HCT116 (cell line): ENCODE measurements around the gene DDX28. TPM values are rescaled to one million over a fixed set of nuclear protein-coding genes. Genes with fewer than 3 reads are reported as not detected.
"Not testable (repeated sequence)": the region's sequence is repeated elsewhere in the genome, so short reads cannot be mapped to it uniquely, and the experiment has no call there.

Experiments used
- ATAC-seq: fragments of 200-7000 bp; cut with Tn5 transposase; 2 replicates; pipeline ENCODE4 v1.9.1; 2020; ENCODE audit warnings: mild to moderate bottlenecking, moderate library complexity
- BruUV-seq: library from RNA; stranded (reverse); fragments of 400-500 nt; replicated peaks from 2 replicates; lab custom pipeline; 2021; lab: Mats Ljungman, UMichigan
- CTCF ChIA-PET: fragments of 300-600 bp; sonication (Branson Sonifier 250); formaldehyde crosslinking; loops from one replicate; lab custom pipeline; 2021; ENCODE audit warnings: antibody characterized with exemption; lab: Charles Lee
- POLR2A ChIA-PET: fragments of 300-600, 350-600 bp; sonication (Branson Sonifier 250); formaldehyde crosslinking; loops from one replicate; lab custom pipeline; 2021; ENCODE audit warnings: antibody characterized with exemption; lab: Charles Lee
- RAD21 ChIA-PET, 2 experiments: fragments of 300-600 bp; sonication (Branson Sonifier 250); formaldehyde crosslinking; loops; one replicate each; lab custom pipeline; 2023; ENCODE audit warnings: low total read pairs in 2 of 2; ENCODE audit not compliant: uncharacterized antibody in 2 of 2, unreplicated experiment in 2 of 2, low non-redundant PET in 1 of 2; lab: Charles Lee
- DNase-seq: peaks from one replicate; pipeline ENCODE4 v3.0.0-alpha.2; 2010; ENCODE audit warnings: low read depth, low spot score
- H2AFZ ChIP-seq: fragments of 200-600 bp; shearing (Covaris generic), sonication (generic); 2 replicates; pipeline ENCODE4 v1.6.1; 2017; ENCODE audit warnings: low read depth, mixed run types, mixed read lengths, antibody characterized with exemption, low read length; ENCODE audit not compliant: poor library complexity, severe bottlenecking
- H3K27ac ChIP-seq: 2 replicates; pipeline ENCODE4 v1.5.1; 2012; ENCODE audit warnings: low read depth, low read length
- H3K27me3 ChIP-seq: fragments of 200-600 bp; sonication (generic); 2 replicates; pipeline ENCODE4 v1.6.1; 2016; ENCODE audit warnings: mixed run types, low read length, mixed read lengths; ENCODE audit not compliant: insufficient read depth
- H3K36me3 ChIP-seq, 2 experiments: fragments of 200-500 bp in 1 of 2; fragments of 200-600 bp in 1 of 2; sonication (Bioruptor generic) in 1 of 2; sonication (generic) in 1 of 2; 2 replicates each; pipeline versions ENCODE4 v1.5.1 to v1.6.1; 2014 to 2016; ENCODE audit warnings: low read length in 2 of 2, inconsistent platforms in 1 of 2, mixed read lengths in 1 of 2, mixed run types in 1 of 2; ENCODE audit not compliant: insufficient read depth in 2 of 2, control insufficient read depth in 1 of 2
- H3K4me1 ChIP-seq, 2 experiments: fragments of 200-600 bp in 1 of 2; sonication (generic) in 1 of 2; 2 replicates each; pipeline versions ENCODE4 v1.5.1 to v1.6.1; 2012 to 2017; ENCODE audit warnings: low read length in 2 of 2, inconsistent platforms in 1 of 2, mild to moderate bottlenecking in 1 of 2, mixed read lengths in 1 of 2, mixed run types in 1 of 2, moderate library complexity in 1 of 2; ENCODE audit not compliant: insufficient read depth in 2 of 2, control insufficient read depth in 1 of 2
- H3K4me2 ChIP-seq: fragments of 200-600 bp; sonication (generic); 2 replicates; pipeline ENCODE4 v1.6.1; 2017; ENCODE audit warnings: mixed run types, low read length, mixed read lengths
- H3K4me3 ChIP-seq, 2 experiments: fragments of 200-600 bp in 1 of 2; sonication (generic) in 1 of 2; replicated peaks in 1 of 2; 2 replicates each; pipeline ENCODE4 v1.5.1; 2011 to 2016; ENCODE audit warnings: low read length in 2 of 2, control low read depth in 1 of 2, low read depth in 1 of 2, mild to moderate bottlenecking in 1 of 2, mixed read lengths in 1 of 2, mixed run types in 1 of 2
- H3K79me2 ChIP-seq: fragments of 200-600 bp; sonication (generic); 2 replicates; pipeline ENCODE4 v1.6.1; 2017; ENCODE audit warnings: mild to moderate bottlenecking, mixed run types, low read length, moderate library complexity, mixed read lengths; ENCODE audit not compliant: insufficient read depth
- H3K9ac ChIP-seq: fragments of 200-600 bp; sonication (generic); 2 replicates; pipeline ENCODE4 v1.6.1; 2016; ENCODE audit warnings: low read length, mixed read lengths
- H3K9me2 ChIP-seq: fragments of 200-600 bp; sonication (generic), shearing (Covaris generic); 2 replicates; pipeline ENCODE4 v1.6.1; 2017; ENCODE audit warnings: mixed run types, mild to moderate bottlenecking, moderate library complexity; ENCODE audit not compliant: insufficient read depth
- H3K9me3 ChIP-seq, 2 experiments: fragments of 200-500 bp in 1 of 2; fragments of 200-600 bp in 1 of 2; sonication (Bioruptor generic) in 1 of 2; sonication (generic) in 1 of 2; 2 replicates each; pipeline ENCODE4 v1.6.1; 2014 to 2017; ENCODE audit warnings: low read length in 2 of 2, mixed read lengths in 2 of 2, inconsistent platforms in 1 of 2, low read depth in 1 of 2, mild to moderate bottlenecking in 1 of 2, mixed run types in 1 of 2, moderate library complexity in 1 of 2; ENCODE audit not compliant: control insufficient read depth in 1 of 2, insufficient read depth in 1 of 2
- H4K20me1 ChIP-seq: fragments of 200-600 bp; sonication (generic), shearing (Covaris generic); 2 replicates; pipeline ENCODE4 v1.6.1; 2017; ENCODE audit warnings: mixed run types, mild to moderate bottlenecking, moderate library complexity; ENCODE audit not compliant: insufficient read depth
- intact Hi-C: fragments of 100-400 bp; cut with micrococcal nuclease; formaldehyde crosslinking; loops from 2 replicates; pipeline ENCODE4 v1.10.0; 2022
- total RNA-seq: library from RNA; stranded (reverse); gene quantifications from one replicate; pipeline ENCODE4 v1.2.1, GENCODE V29; 2021; ENCODE audit not compliant: unreplicated experiment

The DDX28 gene
- total RNA-seq, 1 experiment from 2014 or later, result 13.8 TPM

- H4K20me1 ChIP-seq, ATAC-seq, H3K27ac ChIP-seq, H3K9me3 ChIP-seq, POLR2A ChIA-PET, H3K79me2 ChIP-seq, H3K27me3 ChIP-seq, H3K36me3 ChIP-seq, H3K9ac ChIP-seq, DNase-seq, H3K9me2 ChIP-seq, H2AFZ ChIP-seq, H3K4me2 ChIP-seq, H3K4me3 ChIP-seq, H3K4me1 ChIP-seq, RAD21 ChIA-PET, intact Hi-C loops: not testable (repeated sequence)
- BruUV-seq, result TSS peak; percentile 64
- CTCF ChIA-PET, result interaction anchor here (1.7 kb wide), 1 partner anchor 18 kb away, joined by 4 read pairs; the partner anchor contains the start of gene DPEP3
These were observed 24.0 kb downstream of the DDX28 start, which contains the start of gene DPEP2 for GRCh38 chr16:67998779-67999688. Gene DPEP2 (minus strand): TSS chr16:67999484. CDS start chr16:67993212, 6,272 bp downstream.

GRCh38 chr16:67998231-67998778 lies 24.7 kb downstream of the DDX28 start:
- H4K20me1 ChIP-seq, H3K27ac ChIP-seq, H3K9me3 ChIP-seq, DNase-seq, H3K9ac ChIP-seq, POLR2A ChIA-PET, intact Hi-C loops, RAD21 ChIA-PET, BruUV-seq, H3K27me3 ChIP-seq, H3K4me2 ChIP-seq, H3K79me2 ChIP-seq, ATAC-seq, H3K36me3 ChIP-seq, H3K4me3 ChIP-seq, H2AFZ ChIP-seq, H3K9me2 ChIP-seq: not testable (repeated sequence)
- CTCF ChIA-PET, result interaction anchor here (1.7 kb wide), 1 partner anchor 18 kb away, joined by 4 read pairs; the partner anchor contains the start of gene DPEP3
- peaks cover 3 to 15% of the 10 kb centered on the region in 2 experiments; a peak in 3 of 4 replicates for H3K4me1 ChIP-seq
